ENCODE results near the gene EXOSC5. TPM values are rescaled to one million over a fixed set of nuclear protein-coding genes. Genes with fewer than 3 reads are reported as not detected.
A peak's percentile ranks its signal among the peaks of the same experiment; 100 is the strongest.

EXOSC5 gene
- total and polyA plus RNA-seq, 2 of the 13 experiments (the other 11 are each of a cell fraction or from before 2014, with no cell fraction given) = 24.1 to 26.5 TPM

DNA sequence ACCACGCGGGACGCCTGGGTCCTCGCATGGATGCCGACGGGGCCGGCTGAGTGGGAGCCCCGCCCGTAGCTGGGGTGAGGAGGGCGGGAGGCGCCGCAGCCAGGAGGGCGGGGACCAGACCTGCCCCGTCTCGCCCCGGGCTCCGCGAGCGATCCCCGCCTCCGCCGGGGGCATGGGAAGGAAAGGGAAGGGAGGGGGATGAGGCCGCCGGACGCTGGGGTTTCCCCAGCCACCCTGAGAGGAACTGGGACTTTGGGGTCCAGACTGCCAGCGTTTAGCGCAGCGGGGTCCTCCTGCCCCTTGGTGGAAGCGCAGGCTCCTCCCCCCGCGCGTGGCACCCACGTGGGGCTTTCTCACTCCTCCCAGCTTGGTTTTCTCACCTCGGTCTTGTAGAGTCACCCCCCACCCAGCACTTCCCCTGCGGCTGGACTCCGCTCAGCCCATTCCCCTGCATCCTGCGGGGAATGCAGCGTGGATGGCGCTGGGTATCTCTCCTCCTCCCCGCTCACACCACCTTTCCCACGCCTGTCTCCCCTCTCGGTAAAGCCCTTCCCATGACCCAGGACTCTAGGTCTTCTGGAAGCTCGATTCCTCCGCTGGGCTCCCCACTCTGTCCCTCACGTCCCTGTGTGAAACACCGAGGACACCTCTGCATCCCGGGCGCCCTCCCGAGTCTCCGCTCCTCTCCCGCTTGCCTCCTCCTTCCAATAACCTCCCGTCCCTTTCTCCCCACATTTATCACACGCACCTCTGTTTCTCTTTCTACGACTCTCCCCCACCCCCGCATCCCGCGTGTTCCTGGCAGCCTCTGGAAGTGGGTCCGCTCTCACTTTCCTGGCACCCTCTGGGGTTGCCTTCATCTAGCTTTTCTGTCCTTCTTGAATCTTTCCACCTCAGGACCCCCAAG is 45.6 kb downstream of the EXOSC5 start (continued):
- TF ChIP-seq, protein P1, sequence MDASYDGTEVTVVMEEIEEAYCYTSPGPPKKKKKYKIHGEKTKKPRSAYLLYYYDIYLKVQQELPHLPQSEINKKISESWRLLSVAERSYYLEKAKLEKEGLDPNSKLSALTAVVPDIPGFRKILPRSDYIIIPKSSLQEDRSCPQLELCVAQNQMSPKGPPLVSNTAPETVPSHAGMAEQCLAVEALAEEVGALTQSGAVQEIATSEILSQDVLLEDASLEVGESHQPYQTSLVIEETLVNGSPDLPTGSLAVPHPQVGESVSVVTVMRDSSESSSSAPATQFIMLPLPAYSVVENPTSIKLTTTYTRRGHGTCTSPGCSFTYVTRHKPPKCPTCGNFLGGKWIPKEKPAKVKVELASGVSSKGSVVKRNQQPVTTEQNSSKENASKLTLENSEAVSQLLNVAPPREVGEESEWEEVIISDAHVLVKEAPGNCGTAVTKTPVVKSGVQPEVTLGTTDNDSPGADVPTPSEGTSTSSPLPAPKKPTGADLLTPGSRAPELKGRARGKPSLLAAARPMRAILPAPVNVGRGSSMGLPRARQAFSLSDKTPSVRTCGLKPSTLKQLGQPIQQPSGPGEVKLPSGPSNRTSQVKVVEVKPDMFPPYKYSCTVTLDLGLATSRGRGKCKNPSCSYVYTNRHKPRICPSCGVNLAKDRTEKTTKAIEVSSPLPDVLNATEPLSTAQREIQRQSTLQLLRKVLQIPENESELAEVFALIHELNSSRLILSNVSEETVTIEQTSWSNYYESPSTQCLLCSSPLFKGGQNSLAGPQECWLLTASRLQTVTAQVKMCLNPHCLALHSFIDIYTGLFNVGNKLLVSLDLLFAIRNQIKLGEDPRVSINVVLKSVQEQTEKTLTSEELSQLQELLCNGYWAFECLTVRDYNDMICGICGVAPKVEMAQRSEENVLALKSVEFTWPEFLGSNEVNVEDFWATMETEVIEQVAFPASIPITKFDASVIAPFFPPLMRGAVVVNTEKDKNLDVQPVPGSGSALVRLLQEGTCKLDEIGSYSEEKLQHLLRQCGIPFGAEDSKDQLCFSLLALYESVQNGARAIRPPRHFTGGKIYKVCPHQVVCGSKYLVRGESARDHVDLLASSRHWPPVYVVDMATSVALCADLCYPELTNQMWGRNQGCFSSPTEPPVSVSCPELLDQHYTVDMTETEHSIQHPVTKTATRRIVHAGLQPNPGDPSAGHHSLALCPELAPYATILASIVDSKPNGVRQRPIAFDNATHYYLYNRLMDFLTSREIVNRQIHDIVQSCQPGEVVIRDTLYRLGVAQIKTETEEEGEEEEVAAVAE (CRISPR knock-in tag; IDR thresholded peaks at IDR 0.05; ENCODE audit: borderline replicate concordance) = no peak
- TF ChIP-seq ZNF670 (CRISPR knock-in tag; IDR thresholded peaks at IDR 0.05; ENCODE audit: borderline replicate concordance) (0 out of 2 replicates have a peak, but pooled peaks have one; percentile 30), ATRX (CRISPR knock-in tag; IDR thresholded peaks at IDR 0.05; ENCODE audit: borderline replicate concordance) (no peak), AGO1 (IDR thresholded peaks at IDR 0.05; ENCODE audit: low read depth, low read length, poor library complexity, severe bottlenecking) (no peak), ZFY (CRISPR knock-in tag; IDR thresholded peaks at IDR 0.05) (no peak), RAD21 (CRISPR knock-in tag; IDR thresholded peaks at IDR 0.05) (no peak), GABPB1 (CRISPR knock-in tag; IDR thresholded peaks at IDR 0.05) (peak; percentile 45; the same call in 1 of the 2 replicates), SOX5 (CRISPR knock-in tag; IDR thresholded peaks at IDR 0.05; ENCODE audit: borderline replicate concordance) (no peak), RBFOX2 (IDR thresholded peaks at IDR 0.05; ENCODE audit: low read depth, low read length) (peak; percentile 63), STAT5B (CRISPR knock-in tag; IDR thresholded peaks at IDR 0.05) (no peak), KAT7 (CRISPR knock-in tag; IDR thresholded peaks at IDR 0.05; ENCODE audit: borderline replicate concordance) (no peak), ZKSCAN5 (CRISPR knock-in tag; IDR thresholded peaks at IDR 0.05) (no peak), AGO2 (optimal IDR thresholded peaks at IDR 0.05; ENCODE audit: low read depth, low read length) (peak; percentile 70), ZNF337 (CRISPR knock-in tag; IDR thresholded peaks at IDR 0.05; ENCODE audit: borderline replicate concordance, low read depth) (no peak), KLF11 (CRISPR knock-in tag; IDR thresholded peaks at IDR 0.05) (no peak), RBM39 (IDR thresholded peaks at IDR 0.05; ENCODE audit: low read depth, low read length, poor library complexity, severe bottlenecking) (peak; percentile 59)
- TF ChIP-seq, protein P2, sequence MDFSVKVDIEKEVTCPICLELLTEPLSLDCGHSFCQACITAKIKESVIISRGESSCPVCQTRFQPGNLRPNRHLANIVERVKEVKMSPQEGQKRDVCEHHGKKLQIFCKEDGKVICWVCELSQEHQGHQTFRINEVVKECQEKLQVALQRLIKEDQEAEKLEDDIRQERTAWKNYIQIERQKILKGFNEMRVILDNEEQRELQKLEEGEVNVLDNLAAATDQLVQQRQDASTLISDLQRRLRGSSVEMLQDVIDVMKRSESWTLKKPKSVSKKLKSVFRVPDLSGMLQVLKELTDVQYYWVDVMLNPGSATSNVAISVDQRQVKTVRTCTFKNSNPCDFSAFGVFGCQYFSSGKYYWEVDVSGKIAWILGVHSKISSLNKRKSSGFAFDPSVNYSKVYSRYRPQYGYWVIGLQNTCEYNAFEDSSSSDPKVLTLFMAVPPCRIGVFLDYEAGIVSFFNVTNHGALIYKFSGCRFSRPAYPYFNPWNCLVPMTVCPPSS (IDR thresholded peaks at IDR 0.05) = no peak
- TF ChIP-seq, protein P3, sequence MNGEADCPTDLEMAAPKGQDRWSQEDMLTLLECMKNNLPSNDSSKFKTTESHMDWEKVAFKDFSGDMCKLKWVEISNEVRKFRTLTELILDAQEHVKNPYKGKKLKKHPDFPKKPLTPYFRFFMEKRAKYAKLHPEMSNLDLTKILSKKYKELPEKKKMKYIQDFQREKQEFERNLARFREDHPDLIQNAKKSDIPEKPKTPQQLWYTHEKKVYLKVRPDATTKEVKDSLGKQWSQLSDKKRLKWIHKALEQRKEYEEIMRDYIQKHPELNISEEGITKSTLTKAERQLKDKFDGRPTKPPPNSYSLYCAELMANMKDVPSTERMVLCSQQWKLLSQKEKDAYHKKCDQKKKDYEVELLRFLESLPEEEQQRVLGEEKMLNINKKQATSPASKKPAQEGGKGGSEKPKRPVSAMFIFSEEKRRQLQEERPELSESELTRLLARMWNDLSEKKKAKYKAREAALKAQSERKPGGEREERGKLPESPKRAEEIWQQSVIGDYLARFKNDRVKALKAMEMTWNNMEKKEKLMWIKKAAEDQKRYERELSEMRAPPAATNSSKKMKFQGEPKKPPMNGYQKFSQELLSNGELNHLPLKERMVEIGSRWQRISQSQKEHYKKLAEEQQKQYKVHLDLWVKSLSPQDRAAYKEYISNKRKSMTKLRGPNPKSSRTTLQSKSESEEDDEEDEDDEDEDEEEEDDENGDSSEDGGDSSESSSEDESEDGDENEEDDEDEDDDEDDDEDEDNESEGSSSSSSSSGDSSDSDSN (CRISPR knock-in tag; IDR thresholded peaks at IDR 0.05) = 0 out of 2 replicates have a peak, but pooled peaks have one; percentile 17
- TF ChIP-seq, protein P4, sequence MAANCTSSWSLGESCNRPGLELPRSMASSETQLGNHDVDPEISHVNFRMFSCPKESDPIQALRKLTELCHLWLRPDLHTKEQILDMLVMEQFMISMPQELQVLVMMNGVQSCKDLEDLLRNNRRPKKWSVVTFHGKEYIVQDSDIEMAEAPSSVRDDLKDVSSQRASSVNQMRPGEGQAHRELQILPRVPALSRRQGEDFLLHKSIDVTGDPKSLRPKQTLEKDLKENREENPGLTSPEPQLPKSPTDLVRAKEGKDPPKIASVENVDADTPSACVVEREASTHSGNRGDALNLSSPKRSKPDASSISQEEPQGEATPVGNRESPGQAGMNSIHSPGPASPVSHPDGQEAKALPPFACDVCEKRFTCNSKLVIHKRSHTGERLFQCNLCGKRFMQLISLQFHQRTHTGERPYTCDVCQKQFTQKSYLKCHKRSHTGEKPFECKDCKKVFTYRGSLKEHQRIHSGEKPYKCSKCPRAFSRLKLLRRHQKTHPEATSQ (CRISPR knock-in tag; IDR thresholded peaks at IDR 0.05; ENCODE audit: borderline replicate concordance) = no peak
